ENCODE measurements around the gene DBET. TPM values are rescaled to one million over a fixed set of nuclear protein-coding genes. Genes with fewer than 3 reads are reported as not detected.
"Not testable (repeated sequence)": the region's sequence is repeated elsewhere in the genome, so short reads cannot be mapped to it uniquely, and the experiment has no call there.

The DBET gene
- polyA plus RNA-seq, 2 donors, result not detected

DNA sequence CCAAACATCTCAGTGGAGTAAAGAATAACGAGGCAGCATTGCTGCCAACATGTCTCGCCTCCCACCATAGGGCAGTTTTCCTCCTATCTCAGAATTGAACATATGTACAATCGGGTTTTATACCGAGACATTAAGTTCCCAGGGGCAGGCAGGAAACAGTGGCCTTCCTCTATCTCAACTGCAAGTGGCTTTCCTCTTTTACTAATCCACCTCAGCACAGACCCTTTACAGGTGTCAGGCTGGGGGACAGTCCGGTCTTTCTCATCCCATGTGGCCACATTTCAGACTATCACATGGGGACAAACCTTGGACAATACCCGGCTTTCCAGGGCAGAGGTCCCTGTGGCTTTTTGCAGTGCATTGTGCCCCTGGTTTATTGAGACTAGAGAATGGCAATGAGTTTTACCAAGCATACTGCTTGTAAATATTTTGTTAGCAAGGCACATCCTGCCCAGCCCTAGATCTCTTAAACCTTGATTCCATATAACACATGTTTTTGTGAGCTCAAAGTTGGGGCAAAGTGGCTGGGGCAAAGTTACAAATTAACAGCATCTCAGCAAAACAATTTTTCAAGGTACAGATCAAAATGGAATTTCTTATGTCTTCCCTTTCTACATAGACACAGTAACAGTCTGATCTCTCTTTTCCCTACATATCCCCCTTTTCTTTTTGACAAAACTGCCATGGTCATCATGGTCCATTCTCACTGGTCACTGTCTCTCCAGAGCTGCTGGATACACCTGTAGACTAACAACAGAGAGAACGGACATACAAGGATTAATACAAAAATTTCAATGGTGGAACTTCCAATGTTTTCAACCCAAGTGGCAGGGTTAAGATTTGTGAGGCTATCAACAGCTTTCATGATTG, 42.5 kb downstream of the DBET start:
- not testable (repeated sequence) for H3K4me1 ChIP-seq (ENCODE audit: control insufficient read depth in 2 of 2, insufficient read depth in 2 of 2, low read length in 1 of 2); H3K9me3 ChIP-seq (ENCODE audit: control insufficient read depth in 2 of 2, insufficient read depth in 1 of 2, low read depth in 1 of 2, low read length in 1 of 2); H3K36me3 ChIP-seq (ENCODE audit: control insufficient read depth in 2 of 2, insufficient read depth in 2 of 2, low read length in 1 of 2); H3K27me3 ChIP-seq (ENCODE audit: control insufficient read depth in 1 of 2, insufficient read depth in 2 of 2, low read length in 2 of 2); H3K4me3 ChIP-seq (ENCODE audit: low read depth in 1 of 2, low read length in 2 of 2); H3K27ac ChIP-seq (ENCODE audit: low read depth in 2 of 2, low read length in 1 of 2)
- 43 to 45% methylated on average over 7 of the region's 7 CpGs for WGBS, 2 donors

DNA sequence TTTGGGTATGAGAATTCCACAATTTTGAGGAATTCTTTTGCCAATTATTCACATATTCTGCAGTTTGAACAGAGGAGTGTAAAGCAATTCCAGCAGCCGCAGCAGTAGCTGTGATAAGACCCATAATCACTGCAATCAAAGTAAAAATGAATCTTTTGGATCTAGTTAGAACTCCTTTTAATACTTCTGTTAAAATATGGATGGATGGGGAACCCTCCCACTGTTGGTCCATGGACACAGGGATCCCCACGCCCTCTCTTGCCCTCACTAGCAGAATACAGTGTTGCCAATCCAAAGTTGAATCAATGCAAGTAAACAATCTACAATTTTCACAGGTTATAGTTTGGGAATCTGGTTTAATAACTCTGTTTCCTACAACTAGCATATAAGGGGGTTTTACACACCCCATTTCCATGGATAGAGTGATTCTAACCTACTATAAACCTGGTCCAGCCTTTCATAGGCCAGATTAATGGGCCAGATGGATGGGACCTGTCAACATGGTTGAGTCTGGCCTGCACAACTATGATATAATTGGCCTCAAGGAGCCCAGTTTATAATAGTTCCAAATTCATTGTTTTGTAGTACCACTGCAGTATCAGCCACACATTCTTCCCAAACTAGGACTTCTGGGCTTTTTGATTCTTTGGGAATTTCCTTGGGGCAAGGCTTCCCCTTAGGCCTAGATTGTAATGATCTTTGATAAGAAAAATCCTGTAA, 43.6 kb downstream of the DBET start:
- not testable (repeated sequence) for H3K27me3 ChIP-seq (ENCODE audit: control insufficient read depth in 1 of 2, insufficient read depth in 2 of 2, low read length in 2 of 2); H3K27ac ChIP-seq (ENCODE audit: low read depth in 2 of 2, low read length in 1 of 2); H3K9me3 ChIP-seq (ENCODE audit: control insufficient read depth in 2 of 2, insufficient read depth in 1 of 2, low read depth in 1 of 2, low read length in 1 of 2); H3K4me3 ChIP-seq (ENCODE audit: low read depth in 1 of 2, low read length in 2 of 2); H3K36me3 ChIP-seq (ENCODE audit: control insufficient read depth in 2 of 2, insufficient read depth in 2 of 2, low read length in 1 of 2); H3K4me1 ChIP-seq (ENCODE audit: control insufficient read depth in 2 of 2, insufficient read depth in 2 of 2, low read length in 1 of 2)
- 45 to 49% methylated on average over 2 of the region's 2 CpGs for WGBS, 2 donors

DNA sequence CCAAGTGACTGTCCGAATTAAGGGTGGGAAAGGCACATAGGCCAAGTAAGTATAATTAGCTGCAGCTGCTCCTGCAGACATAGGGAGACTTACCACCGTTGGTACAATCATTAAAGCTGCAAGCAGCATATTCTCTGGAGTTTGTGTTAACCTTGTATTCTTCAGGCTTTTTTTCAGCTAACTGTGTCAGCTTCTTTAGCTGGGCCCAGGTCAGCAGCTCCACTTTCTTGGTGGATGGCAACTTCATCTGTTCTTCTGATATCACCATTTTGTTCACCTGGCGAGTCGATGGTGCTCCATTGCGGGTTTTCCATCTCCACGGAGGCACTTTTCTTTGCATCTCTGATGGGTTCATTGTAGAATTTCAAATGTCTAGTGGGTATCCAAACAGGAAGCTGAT, 44.5 kb downstream of the DBET start:
- 64 to 66% methylated on average over 6 of the region's 6 CpGs for WGBS, 2 donors
- H3K4me3 ChIP-seq (ENCODE audit: low read depth in 1 of 2, low read length in 2 of 2); H3K9me3 ChIP-seq (ENCODE audit: control insufficient read depth in 2 of 2, insufficient read depth in 1 of 2, low read depth in 1 of 2, low read length in 1 of 2); H3K4me1 ChIP-seq (ENCODE audit: control insufficient read depth in 2 of 2, insufficient read depth in 2 of 2, low read length in 1 of 2); H3K27ac ChIP-seq (ENCODE audit: low read depth in 2 of 2, low read length in 1 of 2); H3K36me3 ChIP-seq (ENCODE audit: control insufficient read depth in 2 of 2, insufficient read depth in 2 of 2, low read length in 1 of 2); H3K27me3 ChIP-seq (ENCODE audit: control insufficient read depth in 1 of 2, insufficient read depth in 2 of 2, low read length in 2 of 2): not testable (repeated sequence)

DNA sequence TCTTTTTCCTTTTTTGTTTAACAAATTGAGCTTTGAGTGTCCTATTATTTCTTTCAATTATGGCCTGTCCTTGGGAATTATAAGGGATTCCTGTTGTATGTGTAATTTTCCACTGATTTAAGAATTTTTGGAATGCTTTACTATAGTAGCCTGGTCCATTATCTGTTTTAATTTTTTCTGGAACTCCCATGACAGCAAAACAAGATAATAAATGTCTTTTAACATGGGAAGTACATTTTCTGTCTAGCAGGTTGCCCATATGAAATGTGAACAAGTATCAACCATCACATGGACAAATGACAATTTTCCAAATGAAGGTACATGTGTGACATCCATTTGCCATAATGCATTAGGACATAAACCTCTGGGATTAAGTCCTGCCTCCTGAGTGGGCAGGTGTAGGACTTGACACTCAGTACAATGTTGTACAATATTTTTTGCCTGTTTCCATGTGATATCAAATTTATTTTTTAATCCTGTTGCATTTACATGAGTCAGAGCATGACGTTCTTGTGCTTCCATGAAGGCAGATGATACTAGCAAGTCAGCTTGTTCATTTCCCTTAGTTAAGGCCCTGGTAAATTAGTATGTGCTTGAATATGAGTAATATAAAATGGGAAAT, 45.2 kb downstream of the DBET start:
- H3K4me3 ChIP-seq (ENCODE audit: low read depth in 1 of 2, low read length in 2 of 2); H3K9me3 ChIP-seq (ENCODE audit: control insufficient read depth in 2 of 2, insufficient read depth in 1 of 2, low read depth in 1 of 2, low read length in 1 of 2); H3K27ac ChIP-seq (ENCODE audit: low read depth in 2 of 2, low read length in 1 of 2); H3K27me3 ChIP-seq (ENCODE audit: control insufficient read depth in 1 of 2, insufficient read depth in 2 of 2, low read length in 2 of 2); H3K36me3 ChIP-seq (ENCODE audit: control insufficient read depth in 2 of 2, insufficient read depth in 2 of 2, low read length in 1 of 2); H3K4me1 ChIP-seq (ENCODE audit: control insufficient read depth in 2 of 2, insufficient read depth in 2 of 2, low read length in 1 of 2): not testable (repeated sequence)
- 36 to 42% methylated on average over 1 of the region's 1 CpG for WGBS, 2 donors

DNA sequence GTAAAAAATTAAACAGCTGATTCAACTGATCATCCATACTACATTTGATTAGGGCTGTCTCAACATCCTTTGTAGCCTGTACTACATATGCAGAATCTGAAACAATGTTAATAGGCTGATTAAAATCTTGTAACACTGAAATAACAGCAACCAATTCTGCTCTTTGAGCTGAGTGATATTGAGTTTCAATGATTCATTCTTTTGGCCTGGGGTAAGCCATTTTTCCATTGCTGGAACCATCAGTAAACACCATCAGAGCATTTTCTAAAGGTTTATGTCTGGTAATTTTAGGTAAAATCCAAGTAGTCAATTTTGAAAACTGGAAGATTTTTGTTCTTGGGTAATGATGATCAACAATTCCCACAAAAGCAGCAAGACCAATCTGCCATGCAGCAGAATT, 45.7 kb downstream of the DBET start:
- H3K9me3 ChIP-seq (ENCODE audit: control insufficient read depth in 2 of 2, insufficient read depth in 1 of 2, low read depth in 1 of 2, low read length in 1 of 2); H3K4me3 ChIP-seq (ENCODE audit: low read depth in 1 of 2, low read length in 2 of 2); H3K27ac ChIP-seq (ENCODE audit: low read depth in 2 of 2, low read length in 1 of 2); H3K4me1 ChIP-seq (ENCODE audit: control insufficient read depth in 2 of 2, insufficient read depth in 2 of 2, low read length in 1 of 2); H3K36me3 ChIP-seq (ENCODE audit: control insufficient read depth in 2 of 2, insufficient read depth in 2 of 2, low read length in 1 of 2); H3K27me3 ChIP-seq (ENCODE audit: control insufficient read depth in 1 of 2, insufficient read depth in 2 of 2, low read length in 2 of 2): not testable (repeated sequence)

DNA sequence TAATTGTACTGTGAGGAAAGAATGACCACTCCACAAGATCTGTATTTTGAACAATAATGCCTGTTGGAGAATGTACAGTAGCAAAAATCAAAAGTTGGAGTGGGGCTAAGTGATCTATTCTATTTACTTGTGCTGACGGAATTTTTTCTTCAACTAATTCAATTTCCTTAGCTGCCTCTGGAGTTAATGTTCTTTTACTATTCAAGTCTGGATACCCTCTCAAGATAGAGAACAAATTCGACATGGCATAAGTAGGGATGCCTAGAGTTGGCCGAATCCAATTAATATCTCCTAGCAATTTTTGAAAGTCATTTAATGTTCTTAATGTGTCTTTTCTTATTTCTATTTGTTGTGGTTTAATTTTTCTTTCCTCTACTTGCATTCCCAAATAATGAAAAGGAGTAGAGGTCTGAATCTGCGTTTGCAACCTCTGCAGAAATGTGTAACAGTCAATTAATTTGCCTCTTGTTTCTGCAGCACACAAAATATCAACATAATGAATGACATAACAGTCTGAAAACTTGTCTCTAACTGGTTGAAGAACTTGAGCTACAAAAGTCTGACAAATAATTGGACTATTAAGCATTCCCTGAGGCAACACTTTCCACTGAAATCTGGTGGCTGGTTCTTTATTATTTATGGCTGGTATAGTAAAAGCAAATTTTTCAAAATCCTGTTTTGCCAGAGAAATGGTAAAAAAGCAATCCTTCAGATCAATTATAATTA, 46.4 kb downstream of the DBET start:
- H3K27me3 ChIP-seq (ENCODE audit: control insufficient read depth in 1 of 2, insufficient read depth in 2 of 2, low read length in 2 of 2); H3K9me3 ChIP-seq (ENCODE audit: control insufficient read depth in 2 of 2, insufficient read depth in 1 of 2, low read depth in 1 of 2, low read length in 1 of 2); H3K27ac ChIP-seq (ENCODE audit: low read depth in 2 of 2, low read length in 1 of 2); H3K4me3 ChIP-seq (ENCODE audit: low read depth in 1 of 2, low read length in 2 of 2); H3K36me3 ChIP-seq (ENCODE audit: control insufficient read depth in 2 of 2, insufficient read depth in 2 of 2, low read length in 1 of 2); H3K4me1 ChIP-seq (ENCODE audit: control insufficient read depth in 2 of 2, insufficient read depth in 2 of 2, low read length in 1 of 2): not testable (repeated sequence)
- WGBS, 2 donors, result 52 to 54% methylated on average over 4 of the region's 4 CpGs

DNA sequence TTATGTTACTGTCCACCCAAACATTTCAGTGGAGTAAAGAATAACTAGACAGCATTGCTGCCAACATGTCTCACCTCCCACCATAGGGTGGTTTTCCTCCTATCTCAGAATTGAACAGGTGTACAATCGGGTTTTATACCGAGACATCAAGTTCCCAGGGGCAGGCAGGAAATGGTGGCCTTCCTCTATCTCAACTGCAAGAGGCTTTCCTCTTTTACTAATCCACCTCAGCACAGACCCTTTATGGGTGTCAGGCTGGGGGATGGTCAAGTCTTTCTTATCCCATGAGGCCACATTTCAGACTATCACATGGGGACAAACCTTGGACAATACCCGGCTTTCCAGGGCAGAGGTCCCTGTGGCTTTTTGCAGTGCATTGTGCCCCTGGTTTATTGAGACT, 48.6 kb downstream of the DBET start:
- not testable (repeated sequence) for H3K36me3 ChIP-seq (ENCODE audit: control insufficient read depth in 2 of 2, insufficient read depth in 2 of 2, low read length in 1 of 2); H3K27me3 ChIP-seq (ENCODE audit: control insufficient read depth in 1 of 2, insufficient read depth in 2 of 2, low read length in 2 of 2); H3K9me3 ChIP-seq (ENCODE audit: control insufficient read depth in 2 of 2, insufficient read depth in 1 of 2, low read depth in 1 of 2, low read length in 1 of 2); H3K4me1 ChIP-seq (ENCODE audit: control insufficient read depth in 2 of 2, insufficient read depth in 2 of 2, low read length in 1 of 2); H3K4me3 ChIP-seq (ENCODE audit: low read depth in 1 of 2, low read length in 2 of 2); H3K27ac ChIP-seq (ENCODE audit: low read depth in 2 of 2, low read length in 1 of 2)
- WGBS, 2 donors, result 77 to 79% methylated on average over 2 of the region's 3 CpGs

DNA sequence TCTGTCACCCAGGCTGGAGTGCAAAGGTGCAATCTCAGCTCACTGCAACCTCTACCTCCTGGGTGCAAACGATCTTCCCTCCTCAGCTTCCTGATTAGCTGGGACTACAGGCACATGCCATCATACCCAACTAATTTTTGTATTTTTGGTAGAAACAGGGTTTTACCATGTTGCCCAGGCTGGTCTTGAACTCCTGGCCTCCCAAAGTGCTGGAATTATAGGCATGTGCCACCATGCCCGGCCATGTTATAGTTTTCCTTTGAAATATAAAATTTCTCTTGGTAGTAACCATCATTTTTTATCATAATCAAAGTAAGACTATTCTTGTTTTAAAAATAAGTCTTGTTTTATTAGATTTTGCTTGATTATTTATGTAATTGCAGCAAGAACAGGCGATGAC, 50.7 kb downstream of the DBET start:
- H3K27me3 ChIP-seq (ENCODE audit: control insufficient read depth in 1 of 2, insufficient read depth in 2 of 2, low read length in 2 of 2); H3K4me3 ChIP-seq (ENCODE audit: low read depth in 1 of 2, low read length in 2 of 2); H3K9me3 ChIP-seq (ENCODE audit: control insufficient read depth in 2 of 2, insufficient read depth in 1 of 2, low read depth in 1 of 2, low read length in 1 of 2); H3K27ac ChIP-seq (ENCODE audit: low read depth in 2 of 2, low read length in 1 of 2); H3K4me1 ChIP-seq (ENCODE audit: control insufficient read depth in 2 of 2, insufficient read depth in 2 of 2, low read length in 1 of 2); H3K36me3 ChIP-seq (ENCODE audit: control insufficient read depth in 2 of 2, insufficient read depth in 2 of 2, low read length in 1 of 2): not testable (repeated sequence)
- WGBS, 2 donors, result 55 to 57% methylated on average over 3 of the region's 3 CpGs
